Stimulated activated CD4-positive, alpha-beta T cell treated with anti-CD3 and anti-CD28 coated beads, Interleukin-2, amount 100 ng/mL, for 24 hours (primary cell): Measurements from ENCODE around the gene TEPSIN.

Experiments
- DNase-seq, 2 donors: peaks; one replicate each; pipeline ENCODE4 v3.0.0-alpha.2; 2020

The TEPSIN gene

GRCh38 chr17:81267390-81268067 is 28.7 kb upstream of the TEPSIN start:
- no peak for DNase-seq

- DNase-seq, result no peak
Observed at GRCh38 chr17:81265576-81265975, 26.7 kb upstream of the TEPSIN start.

GRCh38 chr17:81264640-81265039 is 25.8 kb upstream of the TEPSIN start:
- DNase-seq, result no peak

- DNase-seq, result no peak
Observed at GRCh38 chr17:81263371-81264181, 24.7 kb upstream of the TEPSIN start.

- no peak for DNase-seq
Observed at GRCh38 chr17:81261582-81262336, 22.9 kb upstream of the TEPSIN start.

GRCh38 chr17:81261096-81261495 is 22.2 kb upstream of the TEPSIN start:
- DNase-seq, result no peak

- no peak for DNase-seq
Observed at GRCh38 chr17:81260641-81261040, 21.8 kb upstream of the TEPSIN start.

GRCh38 chr17:81260171-81260570 is 21.3 kb upstream of the TEPSIN start:
- DNase-seq, result no peak

GRCh38 chr17:81259058-81259605 is 20.3 kb upstream of the TEPSIN start:
- DNase-seq, result no peak

GRCh38 chr17:81258292-81258691 is 19.4 kb upstream of the TEPSIN start:
- DNase-seq, result no peak

GRCh38 chr17:81257533-81257932 is 18.7 kb upstream of the TEPSIN start:
- no peak for DNase-seq

GRCh38 chr17:81256616-81257015 is 17.8 kb upstream of the TEPSIN start:
- DNase-seq, result no peak

- no peak for DNase-seq
Observed at GRCh38 chr17:81254955-81255717, 16.3 kb upstream of the TEPSIN start.

- peak; percentile 62 to 68 for DNase-seq
Observed at GRCh38 chr17:81253358-81254131, 14.7 kb upstream of the TEPSIN start.

- DNase-seq, result no peak
Observed at GRCh38 chr17:81252987-81253329, 14.1 kb upstream of the TEPSIN start.

GRCh38 chr17:81252326-81252986 is 13.6 kb upstream of the TEPSIN start:
- no peak for DNase-seq

GRCh38 chr17:81251709-81252301 is 12.9 kb upstream of the TEPSIN start:
- no peak for DNase-seq

- no peak for DNase-seq
Observed at GRCh38 chr17:81251094-81251708, 12.3 kb upstream of the TEPSIN start.

GRCh38 chr17:81250286-81251093 is 11.6 kb upstream of the TEPSIN start:
- no peak for DNase-seq
